ENCODE measurements around the gene MXRA8.

MXRA8 gene

GRCh38 chr1:1365875-1366698, 7.7 kb upstream of the MXRA8 start:
- DNase-seq, result no peak

DNA sequence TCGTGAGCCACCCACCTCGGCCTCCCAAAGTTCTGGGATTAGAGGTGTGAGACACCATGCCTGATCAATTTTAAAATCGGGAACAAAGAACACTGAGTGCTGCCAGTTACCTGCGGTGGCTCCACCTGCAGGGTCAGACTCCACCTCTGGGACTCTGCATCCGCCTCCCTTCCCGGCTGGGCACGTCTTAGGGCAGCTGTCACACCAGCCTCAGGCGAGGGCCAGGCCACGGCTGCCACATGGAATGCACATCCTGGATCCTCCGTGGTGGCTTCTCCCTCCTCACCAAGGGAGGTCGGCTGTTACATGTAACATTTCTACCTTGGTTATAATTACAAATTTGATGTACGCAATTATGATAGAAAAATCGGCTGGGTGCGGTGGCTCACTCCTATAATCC, 5.9 kb upstream of the MXRA8 start:
- DNase-seq, result no peak

GRCh38 chr1:1361982-1362423, 3.6 kb upstream of the MXRA8 start:
- DNase-seq, result no peak

GRCh38 chr1:1361233-1361981, 3.1 kb upstream of the MXRA8 start:
- no peak for DNase-seq

DNA sequence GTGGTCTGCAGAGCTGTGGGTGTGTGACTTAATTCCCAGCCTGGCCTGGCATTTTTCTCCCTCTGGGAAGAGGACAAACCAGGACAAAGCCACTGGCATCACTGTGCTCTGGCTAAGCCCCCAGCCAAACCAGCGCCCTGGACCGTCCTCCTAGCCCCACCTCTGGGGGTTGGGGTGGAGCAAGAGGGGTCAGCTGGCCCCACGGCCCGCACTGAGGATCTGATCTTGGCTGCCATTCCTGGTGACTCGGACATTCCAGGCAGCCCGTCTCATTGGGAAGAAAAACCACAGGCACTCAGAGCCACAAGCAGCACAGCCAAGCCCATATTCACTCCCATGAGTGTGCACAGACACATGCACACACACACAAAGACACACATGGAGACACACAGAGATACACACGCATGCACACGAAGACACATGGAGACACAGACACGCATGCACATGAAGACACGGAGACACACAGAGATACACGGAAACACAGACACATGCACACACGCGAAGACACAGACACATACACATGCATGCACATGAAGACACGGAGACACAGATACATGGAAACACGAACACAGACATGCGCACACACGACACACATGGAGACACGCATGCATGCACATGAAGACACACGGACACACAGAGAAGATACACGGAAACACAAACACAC, 2.3 kb upstream of the MXRA8 start:
- DNase-seq, result no peak

- no peak for DNase-seq
Observed at GRCh38 chr1:1359664-1360468, 1.5 kb upstream of the MXRA8 start.

- no peak for DNase-seq
Observed at GRCh38 chr1:1359308-1359663, 931 bp upstream of the MXRA8 start.

DNA sequence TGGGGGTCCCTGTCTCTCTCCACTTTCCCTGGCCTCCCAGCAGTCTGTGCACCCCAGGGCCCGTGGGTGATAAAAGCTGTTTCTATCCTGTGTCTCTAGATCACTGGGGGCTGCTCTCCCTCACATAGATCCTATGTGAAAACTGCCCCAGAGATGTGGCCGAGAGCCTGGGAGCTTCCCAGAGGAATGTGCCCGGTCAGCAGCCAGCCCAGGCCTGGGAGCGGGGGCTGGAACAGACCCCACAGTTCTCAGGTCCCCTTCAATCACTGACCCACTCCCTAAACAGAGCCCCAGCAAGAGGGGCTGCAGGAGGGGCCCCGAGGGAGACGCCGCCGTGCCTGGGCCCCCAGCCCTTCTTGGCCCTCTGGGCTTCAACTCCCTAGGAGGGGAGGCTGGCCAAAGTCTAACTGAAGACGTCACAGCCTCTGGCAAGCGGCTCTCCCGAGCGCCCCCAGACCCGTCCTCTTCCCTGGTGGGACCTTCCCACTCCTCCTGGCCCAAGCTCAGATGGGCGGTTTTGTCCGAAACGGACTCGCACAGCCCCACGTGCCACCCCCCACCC, 403 bp downstream of the MXRA8 start:
- no peak for DNase-seq

- DNase-seq, result no peak
Observed at GRCh38 chr1:1356796-1357401, 1.5 kb downstream of the MXRA8 start.

DNA sequence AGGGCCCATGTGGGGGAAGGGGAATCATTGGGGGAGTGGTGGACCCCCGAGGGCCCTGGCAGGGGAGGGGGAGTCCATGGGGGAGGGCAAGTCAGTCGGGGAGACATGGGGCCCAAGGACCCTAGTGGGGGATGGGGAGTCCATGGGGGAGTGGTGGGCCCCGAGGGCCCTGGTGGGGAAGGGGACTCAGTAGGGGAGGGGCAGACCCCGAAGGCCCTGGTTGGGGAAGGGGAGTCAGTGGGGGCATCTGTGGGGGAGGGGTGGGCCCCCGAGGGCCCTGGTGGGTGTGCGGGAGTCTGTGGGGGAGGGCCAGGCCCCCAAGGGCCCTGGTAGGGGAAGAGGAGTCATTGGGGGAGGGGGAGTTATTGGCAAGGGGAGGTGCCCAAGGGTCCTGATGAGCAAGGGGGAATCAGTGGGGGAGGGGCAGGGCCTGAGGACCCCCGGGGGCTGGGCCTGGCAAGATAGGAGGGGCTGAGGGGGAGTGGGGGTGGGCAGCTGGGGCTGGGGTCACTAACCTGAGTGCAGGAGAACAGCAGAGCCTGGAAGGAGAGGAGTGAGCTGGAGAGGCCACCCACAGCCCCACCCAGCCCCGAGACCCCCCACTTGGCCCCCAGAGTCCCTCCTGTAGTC, 2.1 kb downstream of the MXRA8 start:
- no peak for DNase-seq

GRCh38 chr1:1355416-1355815, 2.9 kb downstream of the MXRA8 start:
- DNase-seq, result no peak

GRCh38 chr1:1354271-1355247, 3.8 kb downstream of the MXRA8 start:
- DNase-seq, result no peak

DNA sequence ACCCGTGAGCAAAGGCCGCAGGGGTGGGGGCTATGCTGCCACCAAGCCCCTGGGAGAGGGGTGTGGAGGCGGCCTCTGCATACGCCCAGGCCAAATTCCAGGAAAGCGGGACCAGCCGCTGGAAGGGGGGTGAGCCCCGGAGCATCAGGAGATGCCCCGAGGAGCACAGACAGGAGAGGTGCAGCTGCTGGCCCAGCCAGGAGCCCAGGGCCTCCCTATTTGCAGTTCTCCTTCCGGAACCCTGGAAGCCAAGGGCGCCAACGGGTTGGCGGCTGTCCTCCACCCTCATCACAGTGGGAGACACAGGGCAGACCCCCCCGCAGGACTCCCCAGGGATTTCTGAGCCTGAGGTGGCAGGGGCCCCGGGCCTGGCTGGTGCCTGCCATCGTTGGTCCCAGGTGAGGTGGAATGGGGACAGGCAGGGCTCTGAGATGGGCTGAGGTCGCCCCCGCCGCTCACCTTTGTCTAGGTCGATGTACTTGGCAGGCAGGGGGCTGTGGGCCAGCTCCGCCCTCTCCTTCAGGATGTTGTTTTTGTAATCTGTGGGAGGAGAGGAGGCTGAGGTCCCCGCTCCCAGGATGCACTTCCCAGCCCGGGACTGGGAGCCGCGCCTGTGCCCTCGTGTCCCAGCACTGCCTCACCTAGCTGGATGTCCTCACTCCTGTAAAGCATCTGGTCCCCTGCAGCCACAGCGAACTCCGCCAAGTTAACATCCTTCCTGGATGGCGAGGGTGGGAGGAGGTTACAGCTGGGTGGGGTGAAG, 4.8 kb downstream of the MXRA8 start:
- no peak for DNase-seq

GRCh38 chr1:1352786-1353388, 5.5 kb downstream of the MXRA8 start:
- no peak for DNase-seq

DNA sequence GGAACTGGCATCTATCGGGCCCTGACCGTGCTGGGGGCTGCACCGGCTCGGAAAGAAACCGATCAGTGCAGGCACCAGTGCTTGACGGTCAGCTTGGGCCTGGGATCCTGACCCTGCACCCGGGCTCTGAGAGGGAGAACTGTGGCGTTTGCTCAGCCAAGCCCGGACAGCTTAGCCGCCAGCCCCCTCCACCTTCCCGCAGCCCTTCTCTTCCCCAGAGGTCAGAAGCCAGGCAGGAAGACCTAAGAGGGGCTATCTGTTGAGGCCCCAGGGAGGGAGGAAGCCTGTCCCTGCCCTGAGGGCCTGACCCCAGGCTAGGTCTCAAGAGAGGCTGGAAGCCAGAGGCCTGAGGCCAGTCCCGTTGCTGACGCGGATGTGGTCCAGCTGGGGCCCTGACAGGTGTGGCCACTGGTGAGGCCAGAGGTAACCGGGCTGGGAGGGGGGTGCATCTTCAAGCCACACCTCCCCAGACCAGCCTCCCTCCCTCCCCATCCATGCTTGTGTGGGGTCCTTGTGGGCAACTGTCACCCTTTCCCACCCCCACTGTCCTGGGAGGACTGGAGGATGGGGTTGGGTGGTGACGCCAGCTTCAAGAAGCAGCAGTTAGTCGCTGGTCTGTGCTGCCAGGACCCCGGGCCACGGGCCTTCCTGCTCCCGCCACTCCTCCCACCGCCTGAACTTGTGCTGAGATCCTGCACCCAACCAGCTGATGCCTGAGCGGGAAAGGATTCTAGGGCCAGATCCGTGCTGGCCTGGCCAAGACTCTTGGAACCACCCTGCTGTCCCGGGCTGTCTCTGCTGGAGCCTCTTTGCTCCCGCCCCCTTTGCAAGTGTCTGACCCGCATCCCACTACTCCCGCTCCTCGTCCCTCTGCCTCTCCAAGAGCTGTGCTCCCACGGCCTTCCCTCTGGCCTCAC, 6.6 kb downstream of the MXRA8 start:
- no peak for DNase-seq

GRCh38 chr1:1349256-1350012, 8.9 kb downstream of the MXRA8 start, which contains the start of gene DVL1:
Gene DVL1, minus strand, starts transcription at chr1:1349418. Its CDS starts 353 bp downstream, at chr1:1349065.
- no peak for DNase-seq

Measured in cerebellar nuclear complex (tissue), 1 donor.